ENCODE results near the gene SLC29A1.

DNA sequence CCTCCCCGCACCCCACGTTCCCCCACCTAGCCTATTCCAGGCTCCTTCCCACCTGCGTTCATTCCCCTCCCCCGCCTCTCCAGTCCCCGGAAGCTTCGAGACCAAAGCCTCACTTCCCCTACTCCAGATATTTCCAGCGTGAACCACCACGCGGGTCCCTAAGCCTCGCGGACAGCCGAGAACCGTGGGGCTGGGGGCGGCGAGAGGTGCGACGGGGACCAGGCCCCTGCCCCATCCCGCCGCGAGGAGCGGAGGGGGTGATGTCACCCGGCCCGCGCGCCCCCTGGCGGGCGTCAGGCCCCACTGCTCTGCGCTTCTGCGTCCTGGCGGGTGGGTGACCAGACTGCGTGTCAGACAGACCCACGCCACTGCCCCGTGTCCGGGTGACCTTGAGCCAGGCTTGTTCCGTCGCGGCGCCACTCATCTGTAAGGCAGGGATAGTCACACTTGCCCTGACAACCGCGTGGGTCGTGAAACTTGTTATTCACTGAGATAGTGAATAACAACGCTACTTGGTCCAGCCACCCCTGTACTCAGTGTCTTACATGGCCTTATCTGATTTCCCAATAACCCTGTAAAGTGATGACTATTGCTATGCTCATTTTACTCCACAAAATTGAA, 14.5 kb downstream of the SLC29A1 start:
- TF ChIP-seq ZNF70 (CRISPR knock-in tag; IDR thresholded peaks at IDR 0.05), result no peak
- TF ChIP-seq TCF4 (CRISPR knock-in tag; IDR thresholded peaks at IDR 0.05; ENCODE audit: borderline replicate concordance), result no peak
- no peak for TF ChIP-seq CSDC2 (CRISPR knock-in tag; IDR thresholded peaks at IDR 0.05)
- TF ChIP-seq ZNF8 (CRISPR knock-in tag; IDR thresholded peaks at IDR 0.05), result no peak
- TF ChIP-seq ZFP3 (CRISPR knock-in tag; IDR thresholded peaks at IDR 0.05), result peak; percentile 70
- no peak for TF ChIP-seq ARNTL (CRISPR knock-in tag; IDR thresholded peaks at IDR 0.05; ENCODE audit: borderline replicate concordance, low read depth)
- no peak for TF ChIP-seq RARB (CRISPR knock-in tag; IDR thresholded peaks at IDR 0.05)
- no peak for TF ChIP-seq ISL1 (CRISPR knock-in tag; IDR thresholded peaks at IDR 0.05)
- TF ChIP-seq GLIS3 (CRISPR knock-in tag; IDR thresholded peaks at IDR 0.05), result no peak
- TF ChIP-seq TOX (CRISPR knock-in tag; IDR thresholded peaks at IDR 0.05; ENCODE audit: borderline replicate concordance), result no peak
- TF ChIP-seq ZNF565 (CRISPR knock-in tag; conservative IDR thresholded peaks at IDR 0.05; ENCODE audit: low read depth), result no peak
- TF ChIP-seq, protein P1, sequence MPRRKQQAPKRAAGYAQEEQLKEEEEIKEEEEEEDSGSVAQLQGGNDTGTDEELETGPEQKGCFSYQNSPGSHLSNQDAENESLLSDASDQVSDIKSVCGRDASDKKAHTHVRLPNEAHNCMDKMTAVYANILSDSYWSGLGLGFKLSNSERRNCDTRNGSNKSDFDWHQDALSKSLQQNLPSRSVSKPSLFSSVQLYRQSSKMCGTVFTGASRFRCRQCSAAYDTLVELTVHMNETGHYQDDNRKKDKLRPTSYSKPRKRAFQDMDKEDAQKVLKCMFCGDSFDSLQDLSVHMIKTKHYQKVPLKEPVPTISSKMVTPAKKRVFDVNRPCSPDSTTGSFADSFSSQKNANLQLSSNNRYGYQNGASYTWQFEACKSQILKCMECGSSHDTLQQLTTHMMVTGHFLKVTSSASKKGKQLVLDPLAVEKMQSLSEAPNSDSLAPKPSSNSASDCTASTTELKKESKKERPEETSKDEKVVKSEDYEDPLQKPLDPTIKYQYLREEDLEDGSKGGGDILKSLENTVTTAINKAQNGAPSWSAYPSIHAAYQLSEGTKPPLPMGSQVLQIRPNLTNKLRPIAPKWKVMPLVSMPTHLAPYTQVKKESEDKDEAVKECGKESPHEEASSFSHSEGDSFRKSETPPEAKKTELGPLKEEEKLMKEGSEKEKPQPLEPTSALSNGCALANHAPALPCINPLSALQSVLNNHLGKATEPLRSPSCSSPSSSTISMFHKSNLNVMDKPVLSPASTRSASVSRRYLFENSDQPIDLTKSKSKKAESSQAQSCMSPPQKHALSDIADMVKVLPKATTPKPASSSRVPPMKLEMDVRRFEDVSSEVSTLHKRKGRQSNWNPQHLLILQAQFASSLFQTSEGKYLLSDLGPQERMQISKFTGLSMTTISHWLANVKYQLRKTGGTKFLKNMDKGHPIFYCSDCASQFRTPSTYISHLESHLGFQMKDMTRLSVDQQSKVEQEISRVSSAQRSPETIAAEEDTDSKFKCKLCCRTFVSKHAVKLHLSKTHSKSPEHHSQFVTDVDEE (CRISPR knock-in tag; IDR thresholded peaks at IDR 0.05), result no peak
- TF ChIP-seq CSRNP3 (CRISPR knock-in tag; IDR thresholded peaks at IDR 0.05), result no peak
- TF ChIP-seq ESRRG (CRISPR knock-in tag; IDR thresholded peaks at IDR 0.05), result 0 out of 2 replicates have a peak, but pooled peaks have one; percentile 44
